Measurements from ENCODE around the gene PARP2. TPM values are rescaled to one million over a fixed set of nuclear protein-coding genes. Genes with fewer than 3 reads are reported as not detected.

PARP2 gene
- total and polyA plus RNA-seq, 9 of the 15 experiments (the other 6 are each of a cell fraction or from before 2014, with no cell fraction given), result 19.7 to 50.5 (median 29.9) TPM

GRCh38 chr14:20343092-20343861, at the start of gene PARP2 (continued):
- TF ChIP-seq E2F1 (CRISPR knock-in tag; IDR thresholded peaks at IDR 0.05), result peak; percentile 90
- no peak for TF ChIP-seq ZBTB49 (CRISPR knock-in tag; IDR thresholded peaks at IDR 0.05; ENCODE audit: borderline replicate concordance)
- TF ChIP-seq BRF2 (IDR thresholded peaks at IDR 0.05; ENCODE audit: borderline replicate concordance, insufficient read depth, insufficient read length), result peak; percentile 83
- TF ChIP-seq ZBED1 (IDR thresholded peaks at IDR 0.05), result peak; percentile 83
- TF ChIP-seq SRF (CRISPR knock-in tag; IDR thresholded peaks at IDR 0.05), result peak in 1 of 2 experiments; percentile 74; a peak in 2 of 4 replicates
- TF ChIP-seq EHMT2 (IDR thresholded peaks at IDR 0.05), result no peak
- TF ChIP-seq WHSC1 (IDR thresholded peaks at IDR 0.05; ENCODE audit: low read length), result no peak
- TF ChIP-seq MTA2 (IDR thresholded peaks at IDR 0.05; ENCODE audit: low read depth), result no peak
- peak; percentile 61; the same call in 1 of the 2 replicates for TF ChIP-seq PHF8 (IDR thresholded peaks at IDR 0.05; ENCODE audit: borderline replicate concordance, low read length)
- no peak for TF ChIP-seq DEAF1 (CRISPR knock-in tag; IDR thresholded peaks at IDR 0.05)
- peak; percentile 33; the same call in 1 of the 2 replicates for TF ChIP-seq TOE1 (IDR thresholded peaks at IDR 0.05; ENCODE audit: borderline replicate concordance)
- no peak for TF ChIP-seq TOE1 (CRISPR knock-in tag; IDR thresholded peaks at IDR 0.05; ENCODE audit: borderline replicate concordance, low read depth)
- TF ChIP-seq NKRF (IDR thresholded peaks at IDR 0.05; ENCODE audit: borderline replicate concordance), result peak; percentile 42; the same call in 1 of the 2 replicates
- 0 out of 2 replicates have a peak, but pooled peaks have one; percentile 62 for TF ChIP-seq FOXJ2 (tag; IDR thresholded peaks at IDR 0.05)
- TF ChIP-seq CREB1 (IDR thresholded peaks at IDR 0.05), result peak; percentile 92
- TF ChIP-seq CREB1 (CRISPR knock-in tag; IDR thresholded peaks at IDR 0.05), result peak; percentile 95
- no peak for TF ChIP-seq ZNF324 (CRISPR knock-in tag; IDR thresholded peaks at IDR 0.05)
- TF ChIP-seq MEIS2 (IDR thresholded peaks at IDR 0.05; ENCODE audit: partially characterized antibody), result peak; percentile 74
- peak; percentile 94 for TF ChIP-seq MTA1 (IDR thresholded peaks at IDR 0.05; ENCODE audit: borderline replicate concordance)

All from K562 (cell line).